K562 (cell line): ENCODE results near the gene RPL38.

Experiments
- BRF1 ChIP-seq: IDR thresholded peaks from 3 replicates; pipeline ENCODE4 v1.6.1; 2011; ENCODE audit warnings: borderline replicate concordance, mild to moderate bottlenecking; ENCODE audit not compliant: insufficient read length; ENCODE audit errors: extremely low read depth
- COPS2 ChIP-seq: fragments of 450-650 bp; conservative IDR thresholded peaks from 2 replicates; pipeline ENCODE4 v1.6.1; 2016; ENCODE audit warnings: mild to moderate bottlenecking, moderate library complexity
- CTCF ChIP-seq, 3 experiments: IDR thresholded peaks in 2 of 3; conservative IDR thresholded peaks in 1 of 3; 2 replicates each; pipeline ENCODE4 v1.5.1; 2011 to 2012; ENCODE audit warnings: low read length in 3 of 3, mild to moderate bottlenecking in 3 of 3, control low read depth in 2 of 3, improper control_type of control experiment in 1 of 3, inconsistent platforms in 1 of 3, low read depth in 1 of 3, mixed read lengths in 1 of 3, moderate library complexity in 1 of 3; ENCODE audit not compliant: insufficient read depth in 2 of 3
- HDAC6 ChIP-seq: IDR thresholded peaks from 2 replicates; pipeline ENCODE4 v1.6.1; 2012; ENCODE audit warnings: low read depth, mild to moderate bottlenecking, control low read depth, inconsistent platforms, low read length, moderate library complexity
- KLF16 ChIP-seq: IDR thresholded peaks from 2 replicates; pipeline ENCODE4 v1.6.1; 2016; ENCODE audit warnings: antibody characterized with exemption
- MAFG ChIP-seq: fragments of 450-650 bp; conservative IDR thresholded peaks from 2 replicates; pipeline ENCODE4 v1.6.1; 2016; ENCODE audit warnings: missing genetic modification characterization, missing compliant biosample characterization
- MAFK ChIP-seq: IDR thresholded peaks from 2 replicates; pipeline ENCODE4 v1.6.1; 2011; ENCODE audit warnings: low read length, improper control_type of control experiment
- MCM2 ChIP-seq: fragments of 450-650 bp; IDR thresholded peaks from 2 replicates; pipeline ENCODE4 v1.6.1; 2017; ENCODE audit warnings: low read depth, mild to moderate bottlenecking
- YY1 ChIP-seq, 3 experiments: IDR thresholded peaks; 2 replicates each; pipeline ENCODE4 v1.6.1; 2011; ENCODE audit warnings: low read length in 2 of 3, mild to moderate bottlenecking in 2 of 3, moderate library complexity in 2 of 3, borderline replicate concordance in 1 of 3, control low read depth in 1 of 3, low read depth in 1 of 3; ENCODE audit not compliant: insufficient read depth in 3 of 3, insufficient replicate concordance in 2 of 3, control insufficient read depth in 1 of 3, insufficient read length in 1 of 3; ENCODE audit errors: extremely low read depth in 1 of 3
- ZNF639 ChIP-seq, 2 experiments: fragments of 200-800 bp in 1 of 2; sonication (Bioruptor generic) in 1 of 2; sonication (generic) in 1 of 2; formaldehyde crosslinking in 1 of 2; IDR thresholded peaks in 1 of 2; conservative IDR thresholded peaks in 1 of 2; 2 replicates each; pipeline versions ENCODE4 v1.5.0 to v1.6.1; 2016 to 2020; ENCODE audit warnings: missing compliant biosample characterization in 1 of 2, missing genetic modification characterization in 1 of 2, missing genetic modification reagents in 1 of 2
- TF ChIP-seq, protein P1 (sequence below), 2 experiments: fragments of 450-650 bp in 1 of 2; sonication (generic) in 1 of 2; formaldehyde crosslinking in 1 of 2; IDR thresholded peaks; 2 replicates each; pipeline versions ENCODE4 v1.7.1 to v1.9.0; 2016 to 2022; ENCODE audit warnings: inconsistent platforms in 1 of 2, mild to moderate bottlenecking in 1 of 2, missing genetic modification reagents in 1 of 2

GRCh38 chr17:74217037-74217730, 13.7 kb downstream of the RPL38 start:
- no peak for TF ChIP-seq YY1 (IDR thresholded peaks at IDR 0.05; ENCODE audit: borderline replicate concordance in 1 of 3, control insufficient read depth in 1 of 3, extremely low read depth in 1 of 3, insufficient read depth in 3 of 3, insufficient read length in 1 of 3, insufficient replicate concordance in 2 of 3, low read depth in 1 of 3, low read length in 2 of 3)
- TF ChIP-seq, protein P1, sequence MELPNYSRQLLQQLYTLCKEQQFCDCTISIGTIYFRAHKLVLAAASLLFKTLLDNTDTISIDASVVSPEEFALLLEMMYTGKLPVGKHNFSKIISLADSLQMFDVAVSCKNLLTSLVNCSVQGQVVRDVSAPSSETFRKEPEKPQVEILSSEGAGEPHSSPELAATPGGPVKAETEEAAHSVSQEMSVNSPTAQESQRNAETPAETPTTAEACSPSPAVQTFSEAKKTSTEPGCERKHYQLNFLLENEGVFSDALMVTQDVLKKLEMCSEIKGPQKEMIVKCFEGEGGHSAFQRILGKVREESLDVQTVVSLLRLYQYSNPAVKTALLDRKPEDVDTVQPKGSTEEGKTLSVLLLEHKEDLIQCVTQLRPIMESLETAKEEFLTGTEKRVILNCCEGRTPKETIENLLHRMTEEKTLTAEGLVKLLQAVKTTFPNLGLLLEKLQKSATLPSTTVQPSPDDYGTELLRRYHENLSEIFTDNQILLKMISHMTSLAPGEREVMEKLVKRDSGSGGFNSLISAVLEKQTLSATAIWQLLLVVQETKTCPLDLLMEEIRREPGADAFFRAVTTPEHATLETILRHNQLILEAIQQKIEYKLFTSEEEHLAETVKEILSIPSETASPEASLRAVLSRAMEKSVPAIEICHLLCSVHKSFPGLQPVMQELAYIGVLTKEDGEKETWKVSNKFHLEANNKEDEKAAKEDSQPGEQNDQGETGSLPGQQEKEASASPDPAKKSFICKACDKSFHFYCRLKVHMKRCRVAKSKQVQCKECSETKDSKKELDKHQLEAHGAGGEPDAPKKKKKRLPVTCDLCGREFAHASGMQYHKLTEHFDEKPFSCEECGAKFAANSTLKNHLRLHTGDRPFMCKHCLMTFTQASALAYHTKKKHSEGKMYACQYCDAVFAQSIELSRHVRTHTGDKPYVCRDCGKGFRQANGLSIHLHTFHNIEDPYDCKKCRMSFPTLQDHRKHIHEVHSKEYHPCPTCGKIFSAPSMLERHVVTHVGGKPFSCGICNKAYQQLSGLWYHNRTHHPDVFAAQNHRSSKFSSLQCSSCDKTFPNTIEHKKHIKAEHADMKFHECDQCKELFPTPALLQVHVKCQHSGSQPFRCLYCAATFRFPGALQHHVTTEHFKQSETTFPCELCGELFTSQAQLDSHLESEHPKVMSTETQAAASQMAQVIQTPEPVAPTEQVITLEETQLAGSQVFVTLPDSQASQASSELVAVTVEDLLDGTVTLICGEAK (IDR thresholded peaks at IDR 0.05): no peak
- TF ChIP-seq, protein P1 (CRISPR knock-in tag; IDR thresholded peaks at IDR 0.05): no peak
- TF ChIP-seq HDAC6: no peak
- no peak for TF ChIP-seq ZNF639 (CRISPR knock-in tag; conservative IDR thresholded peaks at IDR 0.05 in 1 of 2, IDR thresholded peaks at IDR 0.05 in 1 of 2)
- TF ChIP-seq MAFK: no peak
- no peak for TF ChIP-seq MCM2
- TF ChIP-seq BRF1: no peak
- no peak for TF ChIP-seq MAFG (tag)
- no peak for TF ChIP-seq CTCF (IDR thresholded peaks at IDR 0.05 in 2 of 3, conservative IDR thresholded peaks at IDR 0.05 in 1 of 3; ENCODE audit: insufficient read depth in 2 of 3, low read depth in 1 of 3, low read length in 3 of 3)
- TF ChIP-seq COPS2: no peak
- no peak for TF ChIP-seq KLF16
